ENCODE data around the gene SPRYD4. TPM values are rescaled to one million over a fixed set of nuclear protein-coding genes. Genes with fewer than 3 reads are reported as not detected.

The SPRYD4 gene
- total and polyA plus RNA-seq, 2 of the 4 experiments (the other 2 are of a cell fraction), result 1.7 to 1.8 TPM

DNA sequence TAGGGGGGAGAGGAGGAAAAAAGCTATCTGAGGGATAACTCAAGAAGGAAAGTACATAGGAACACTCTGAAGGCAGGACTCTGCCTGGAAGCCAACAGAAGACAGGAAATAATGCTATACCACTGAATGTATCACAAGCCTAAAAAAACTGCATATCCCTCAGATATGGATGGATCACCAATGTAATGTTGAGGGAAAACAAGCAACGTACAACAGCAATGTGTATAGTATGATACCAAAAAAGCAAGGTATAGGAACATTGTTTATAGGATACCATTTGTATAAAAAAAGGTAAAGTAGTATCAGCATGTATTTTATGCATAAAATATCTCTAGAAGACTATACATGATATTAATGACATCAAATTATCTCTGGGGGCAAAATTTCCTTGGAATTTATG, 16.2 kb downstream of the SPRYD4 start:
- no CpG with 5 or more reads among the region's 1 CpG for WGBS, 2 experiments (ENCODE audit: extremely low coverage in 2 of 2, insufficient read length in 1 of 2)
- H3K9me1 ChIP-seq (ENCODE audit: insufficient read depth, low read length), result peaks cover 6% of the 10 kb centered on the region; the same call in 1 of the 2 replicates
- no peak overlapping the region for H4K8ac ChIP-seq (ENCODE audit: low read depth in 2 of 2, low read length in 2 of 2)
- no peak overlapping the region for H2BK15ac ChIP-seq (ENCODE audit: low read depth, low read length)
- H2AFZ ChIP-seq (replicated peaks; ENCODE audit: low read length, poor library complexity), result no peak overlapping the region
- no TSS peak for BruUV-seq (replicated peaks)
- no peak overlapping the region for H3K4me2 ChIP-seq (ENCODE audit: low read depth, low read length)
- no peak overlapping the region for H3K56ac ChIP-seq (ENCODE audit: extremely low read depth, insufficient read depth, low read length)
- no peak overlapping the region for H2AK9ac ChIP-seq (replicated peaks; ENCODE audit: low read depth, low read length, poor library complexity)
- ChIA-PET CTCF (interaction anchor here (1.0 kb wide), 1 partner anchor 9 kb away, joined by 3 read pairs; no protein-coding TSS in a partner anchor), POLR2A (ENCODE audit: unreplicated experiment) (no interaction called here)
- H3K18ac ChIP-seq (ENCODE audit: low read depth, low read length), result no peak overlapping the region
- H2BK20ac ChIP-seq (ENCODE audit: low read depth, low read length), result no peak overlapping the region
- no peaks in the 10 kb centered on the region for H3K36me3 ChIP-seq (ENCODE audit: control insufficient read depth, insufficient read depth, low read length)
- H3K23ac ChIP-seq (ENCODE audit: low read depth, low read length), result no peak overlapping the region
- H3K9ac ChIP-seq (ENCODE audit: low read depth, low read length), result no peak overlapping the region
- no peaks in the 10 kb centered on the region for H3K79me1 ChIP-seq (ENCODE audit: low read depth in 1 of 2, low read length in 2 of 2)
- intact Hi-C loops (cut with micrococcal nuclease) (no loop called here), in situ Hi-C loops (cut with MboI; ENCODE audit: low sequenced_read_pairs) (no loop called here), dilution Hi-C loops (cut with HindIII; ENCODE audit: low sequenced_read_pairs, unreplicated experiment) (no loop called here)
- H3K27me3 ChIP-seq (ENCODE audit: control insufficient read depth, insufficient read depth, low read length), result peaks cover 19% of the 10 kb centered on the region
- H4K20me1 ChIP-seq (ENCODE audit: insufficient read depth, low read length), result no peaks in the 10 kb centered on the region
- H4K91ac ChIP-seq (ENCODE audit: insufficient read depth, low read depth, low read length), result no peak overlapping the region
- 0 out of 2 replicates have a peak, but pooled peaks cover 2% of the 10 kb centered on the region for H3K9me3 ChIP-seq (ENCODE audit: control insufficient read depth, insufficient read depth, low read length)
- no peak for DNase-seq
- peaks cover 2% of the 10 kb centered on the region; the same call in 1 of the 2 replicates for H3K4me1 ChIP-seq (ENCODE audit: control insufficient read depth, insufficient read depth, low read length)
- no peak overlapping the region for H3K14ac ChIP-seq (replicated peaks; ENCODE audit: low read depth, low read length)
- H2BK120ac ChIP-seq (ENCODE audit: low read depth, low read length), result no peak overlapping the region
- no peak overlapping the region for H3K27ac ChIP-seq (ENCODE audit: insufficient read depth, low read length)
- no peak for ATAC-seq (ENCODE audit: low read depth)
- H2BK5ac ChIP-seq (ENCODE audit: low read depth, low read length, poor library complexity, severe bottlenecking), result no peak overlapping the region
- H4K5ac ChIP-seq (ENCODE audit: low read depth, low read length), result no peak overlapping the region
- no peak overlapping the region for H3K4me3 ChIP-seq (ENCODE audit: insufficient read depth, low read depth, low read length)
- TF ChIP-seq RCOR1 (IDR thresholded peaks at IDR 0.05; ENCODE audit: insufficient replicate concordance, low read length), result no peak
- no peak for TF ChIP-seq MXI1 (IDR thresholded peaks at IDR 0.05; ENCODE audit: borderline replicate concordance, low read depth, low read length)
- TF ChIP-seq RFX5 (IDR thresholded peaks at IDR 0.05; ENCODE audit: low read depth, low read length), result no peak
- no peak for TF ChIP-seq SMC3 (IDR thresholded peaks at IDR 0.05; ENCODE audit: low read depth, low read length)
- no peak for TF ChIP-seq NFE2L2 (IDR thresholded peaks at IDR 0.05; ENCODE audit: low read depth, low read length)
- no peak for TF ChIP-seq FOS (IDR thresholded peaks at IDR 0.05; ENCODE audit: low read depth, low read length)
- TF ChIP-seq ELK1 (IDR thresholded peaks at IDR 0.05; ENCODE audit: borderline replicate concordance, low read depth, low read length), result no peak
- no peak for TF ChIP-seq RAD21 (IDR thresholded peaks at IDR 0.05; ENCODE audit: low read length)
- no peak for TF ChIP-seq POLR2A (IDR thresholded peaks at IDR 0.05; ENCODE audit: low read depth, low read length)
- no peak for TF ChIP-seq BHLHE40 (IDR thresholded peaks at IDR 0.05; ENCODE audit: low read depth, low read length)
- TF ChIP-seq CHD1 (IDR thresholded peaks at IDR 0.05; ENCODE audit: low read depth, low read length), result no peak
- TF ChIP-seq, protein P1, sequence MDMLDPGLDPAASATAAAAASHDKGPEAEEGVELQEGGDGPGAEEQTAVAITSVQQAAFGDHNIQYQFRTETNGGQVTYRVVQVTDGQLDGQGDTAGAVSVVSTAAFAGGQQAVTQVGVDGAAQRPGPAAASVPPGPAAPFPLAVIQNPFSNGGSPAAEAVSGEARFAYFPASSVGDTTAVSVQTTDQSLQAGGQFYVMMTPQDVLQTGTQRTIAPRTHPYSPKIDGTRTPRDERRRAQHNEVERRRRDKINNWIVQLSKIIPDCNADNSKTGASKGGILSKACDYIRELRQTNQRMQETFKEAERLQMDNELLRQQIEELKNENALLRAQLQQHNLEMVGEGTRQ (IDR thresholded peaks at IDR 0.05; ENCODE audit: low read depth, low read length), result no peak
- no peak for TF ChIP-seq MAFK (IDR thresholded peaks at IDR 0.05; ENCODE audit: low read depth, low read length)
- TF ChIP-seq, protein P2, sequence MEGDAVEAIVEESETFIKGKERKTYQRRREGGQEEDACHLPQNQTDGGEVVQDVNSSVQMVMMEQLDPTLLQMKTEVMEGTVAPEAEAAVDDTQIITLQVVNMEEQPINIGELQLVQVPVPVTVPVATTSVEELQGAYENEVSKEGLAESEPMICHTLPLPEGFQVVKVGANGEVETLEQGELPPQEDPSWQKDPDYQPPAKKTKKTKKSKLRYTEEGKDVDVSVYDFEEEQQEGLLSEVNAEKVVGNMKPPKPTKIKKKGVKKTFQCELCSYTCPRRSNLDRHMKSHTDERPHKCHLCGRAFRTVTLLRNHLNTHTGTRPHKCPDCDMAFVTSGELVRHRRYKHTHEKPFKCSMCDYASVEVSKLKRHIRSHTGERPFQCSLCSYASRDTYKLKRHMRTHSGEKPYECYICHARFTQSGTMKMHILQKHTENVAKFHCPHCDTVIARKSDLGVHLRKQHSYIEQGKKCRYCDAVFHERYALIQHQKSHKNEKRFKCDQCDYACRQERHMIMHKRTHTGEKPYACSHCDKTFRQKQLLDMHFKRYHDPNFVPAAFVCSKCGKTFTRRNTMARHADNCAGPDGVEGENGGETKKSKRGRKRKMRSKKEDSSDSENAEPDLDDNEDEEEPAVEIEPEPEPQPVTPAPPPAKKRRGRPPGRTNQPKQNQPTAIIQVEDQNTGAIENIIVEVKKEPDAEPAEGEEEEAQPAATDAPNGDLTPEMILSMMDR (conservative IDR thresholded peaks at IDR 0.05; ENCODE audit: low read depth, low read length), result no peak
- no peak for TF ChIP-seq CEBPB (IDR thresholded peaks at IDR 0.05; ENCODE audit: low read depth, low read length)
- no peak for TF ChIP-seq MAZ (IDR thresholded peaks at IDR 0.05; ENCODE audit: borderline replicate concordance, low read depth, low read length)
- no peak overlapping the region for H2AK5ac ChIP-seq (ENCODE audit: low read depth, low read length)
- no peak overlapping the region for H3K4ac ChIP-seq (ENCODE audit: low read depth, low read length)
